ENCODE measurements around the gene PBX1.

Gene PBX1

GRCh38 chr1:164768619-164769018, 209.6 kb downstream of the PBX1 start:
- H3K4me3 ChIP-seq (ENCODE audit: low read depth, low read length), result no peak overlapping the region
- TF ChIP-seq CTCF (IDR thresholded peaks at IDR 0.05; ENCODE audit: low read depth, low read length, missing control alignments), result no peak
- DNase-seq (ENCODE audit: low read depth), result no peak
- in situ Hi-C loops (cut with HindIII; ENCODE audit: low sequenced_read_pairs), result loop anchor here (10.0 kb wide), 1 partner anchor 204 kb away; no protein-coding TSS in a partner anchor

GRCh38 chr1:164769486-164770130, 210.6 kb downstream of the PBX1 start:
- no peak for DNase-seq (ENCODE audit: low read depth)
- TF ChIP-seq CTCF (IDR thresholded peaks at IDR 0.05; ENCODE audit: low read depth, low read length, missing control alignments), result no peak
- in situ Hi-C loops (cut with HindIII; ENCODE audit: low sequenced_read_pairs), result loop anchor here (10.0 kb wide), 1 partner anchor 205 kb away; no protein-coding TSS in a partner anchor
- H3K4me3 ChIP-seq (ENCODE audit: low read depth, low read length), result no peak overlapping the region

GRCh38 chr1:164770131-164770529, 211.1 kb downstream of the PBX1 start:
- no peak for DNase-seq (ENCODE audit: low read depth)
- in situ Hi-C loops (cut with HindIII; ENCODE audit: low sequenced_read_pairs), result no loop called here
- no peak overlapping the region for H3K4me3 ChIP-seq (ENCODE audit: low read depth, low read length)

GRCh38 chr1:164771041-164771618, 212.1 kb downstream of the PBX1 start:
- TF ChIP-seq CTCF (IDR thresholded peaks at IDR 0.05; ENCODE audit: low read depth, low read length, missing control alignments), result no peak
- DNase-seq (ENCODE audit: low read depth), result no peak
- no peak overlapping the region for H3K4me3 ChIP-seq (ENCODE audit: low read depth, low read length)
- in situ Hi-C loops (cut with HindIII; ENCODE audit: low sequenced_read_pairs), result no loop called here

More at GRCh38 chr1:164770131-164770529, 211.1 kb downstream of the PBX1 start:
- no peak for TF ChIP-seq CTCF (IDR thresholded peaks at IDR 0.05; ENCODE audit: low read depth, low read length, missing control alignments)

GRCh38 chr1:164771619-164772361, 212.8 kb downstream of the PBX1 start:
- in situ Hi-C loops (cut with HindIII; ENCODE audit: low sequenced_read_pairs), result no loop called here
- TF ChIP-seq CTCF (IDR thresholded peaks at IDR 0.05; ENCODE audit: low read depth, low read length, missing control alignments), result no peak

GRCh38 chr1:164772635-164773034, 213.7 kb downstream of the PBX1 start:
- in situ Hi-C loops (cut with HindIII; ENCODE audit: low sequenced_read_pairs), result no loop called here
- no peak for TF ChIP-seq CTCF (IDR thresholded peaks at IDR 0.05; ENCODE audit: low read depth, low read length, missing control alignments)
- peak; percentile 60 for DNase-seq (ENCODE audit: low read depth)
- H3K4me3 ChIP-seq (ENCODE audit: low read depth, low read length), result no peak overlapping the region

More at GRCh38 chr1:164771619-164772361, 212.8 kb downstream of the PBX1 start:
- no peak overlapping the region for H3K4me3 ChIP-seq (ENCODE audit: low read depth, low read length)
- no peak for DNase-seq (ENCODE audit: low read depth)
